Testis (tissue), 3 donors: ENCODE measurements around the gene PRICKLE4. TPM values are rescaled to one million over a fixed set of nuclear protein-coding genes. Genes with fewer than 3 reads are reported as not detected.

Experiments
- DNase-seq: peaks from one replicate; pipeline ENCODE4 v3.0.0-alpha.2; 2019
- H3K27ac ChIP-seq, 2 donors: fragments of 200-600 bp; sonication (generic); one replicate each; pipeline ENCODE4 v1.5.1; 2019
- H3K27me3 ChIP-seq: fragments of 200-600 bp; sonication (generic); one replicate; pipeline ENCODE4 v1.5.1; 2019
- H3K36me3 ChIP-seq: fragments of 200-600 bp; sonication (generic); one replicate; pipeline ENCODE4 v1.5.1; 2017; ENCODE audit warnings: low read depth; ENCODE audit errors: missing control alignments
- H3K4me1 ChIP-seq: fragments of 200-600 bp; sonication (generic); one replicate; pipeline ENCODE4 v1.5.1; 2019
- H3K4me3 ChIP-seq, 2 donors: fragments of 200-600 bp; sonication (generic); one replicate each; pipeline ENCODE4 v1.5.1; 2017 to 2019
- H3K9me3 ChIP-seq: fragments of 200-600 bp; sonication (generic); one replicate; pipeline ENCODE4 v1.5.1; 2017
- POLR2A ChIP-seq: fragments of 450-650 bp; IDR thresholded peaks from one replicate; pipeline ENCODE4 v1.6.1; 2017; ENCODE audit warnings: antibody characterized with exemption, mild to moderate bottlenecking, moderate library complexity
- WGBS, 2 donors: methylation state at CpG; one replicate each; pipeline ENCODE4 v1.1.5; 2018; 5-methylcytosine and 5-hydroxymethylcytosine counted together
- intact Hi-C: fragments of 100-400 bp; cut with DNase I; formaldehyde crosslinking; loops from one replicate; pipeline ENCODE4 v1.15.1; 2023; ENCODE audit warnings: low total_unique reads
- polyA plus RNA-seq: library from polyadenylated mRNA; stranded (reverse); fragments of 350-450 nt; fragmentation: Illumina TruSeq; extraction: RNeasy Lipid Tissue Mini Kit (QIAGEN cat#74804); gene quantifications from one replicate; pipeline ENCODE4 v1.2.3, GENCODE V29; 2014; ENCODE audit warnings: low read depth, low replicate concordance; ENCODE audit not compliant: insufficient read depth
- total RNA-seq, 2 donors: library from RNA; depleted of rRNA; stranded (reverse); fragments of >200 nt; gene quantifications; one replicate each; pipeline ENCODE4 v1.2.3, GENCODE V29; 2016
- TF ChIP-seq, protein P1 (sequence below), 3 experiments: fragments of 450-650 bp in 2 of 3; fragments of 200-600 bp in 1 of 3; sonication (generic) in 1 of 3; IDR thresholded peaks; one replicate each; pipeline ENCODE4 v1.5.1; 2016 to 2019; ENCODE audit warnings: antibody characterized with exemption in 3 of 3, mild to moderate bottlenecking in 2 of 3, moderate library complexity in 1 of 3

PRICKLE4 gene
- total and polyA plus RNA-seq, 3 donors from 2014 or later = 1.9 to 10.6 TPM; not detected in 1

DNA sequence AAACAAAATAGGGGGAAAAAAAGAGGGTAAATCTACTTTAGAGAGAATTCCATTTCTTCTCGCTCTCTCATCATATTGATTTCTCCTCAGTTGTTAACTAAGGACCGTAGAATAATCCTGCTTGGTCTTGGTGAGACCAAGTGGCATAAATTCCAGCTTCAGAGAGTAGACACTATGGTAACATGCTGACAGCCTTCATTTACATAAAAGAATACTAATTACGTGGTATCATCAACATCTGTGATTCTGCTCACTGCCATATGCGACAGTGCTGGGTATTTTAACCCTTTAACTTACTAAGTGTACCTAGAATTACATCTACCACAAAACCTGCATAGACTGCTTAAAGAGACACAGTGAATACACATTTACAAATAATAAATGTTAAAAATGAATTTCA, 34.0 kb downstream of the PRICKLE4 start:
- DNase-seq = no peak
- H3K27ac ChIP-seq = no peak overlapping the region
- H3K9me3 ChIP-seq = no peaks in the 10 kb centered on the region
- intact Hi-C loops = no loop called here
- H3K4me1 ChIP-seq = no peaks in the 10 kb centered on the region
- no peaks in the 10 kb centered on the region for H3K36me3 ChIP-seq
- WGBS, 2 donors = 82 to 83% methylated on average over 4 of the region's 4 CpGs
- H3K4me3 ChIP-seq = no peak overlapping the region
- H3K27me3 ChIP-seq = no peaks in the 10 kb centered on the region
- TF ChIP-seq POLR2A = no peak
- TF ChIP-seq, protein P1, sequence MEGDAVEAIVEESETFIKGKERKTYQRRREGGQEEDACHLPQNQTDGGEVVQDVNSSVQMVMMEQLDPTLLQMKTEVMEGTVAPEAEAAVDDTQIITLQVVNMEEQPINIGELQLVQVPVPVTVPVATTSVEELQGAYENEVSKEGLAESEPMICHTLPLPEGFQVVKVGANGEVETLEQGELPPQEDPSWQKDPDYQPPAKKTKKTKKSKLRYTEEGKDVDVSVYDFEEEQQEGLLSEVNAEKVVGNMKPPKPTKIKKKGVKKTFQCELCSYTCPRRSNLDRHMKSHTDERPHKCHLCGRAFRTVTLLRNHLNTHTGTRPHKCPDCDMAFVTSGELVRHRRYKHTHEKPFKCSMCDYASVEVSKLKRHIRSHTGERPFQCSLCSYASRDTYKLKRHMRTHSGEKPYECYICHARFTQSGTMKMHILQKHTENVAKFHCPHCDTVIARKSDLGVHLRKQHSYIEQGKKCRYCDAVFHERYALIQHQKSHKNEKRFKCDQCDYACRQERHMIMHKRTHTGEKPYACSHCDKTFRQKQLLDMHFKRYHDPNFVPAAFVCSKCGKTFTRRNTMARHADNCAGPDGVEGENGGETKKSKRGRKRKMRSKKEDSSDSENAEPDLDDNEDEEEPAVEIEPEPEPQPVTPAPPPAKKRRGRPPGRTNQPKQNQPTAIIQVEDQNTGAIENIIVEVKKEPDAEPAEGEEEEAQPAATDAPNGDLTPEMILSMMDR (IDR thresholded peaks at IDR 0.05) = no peak

DNA sequence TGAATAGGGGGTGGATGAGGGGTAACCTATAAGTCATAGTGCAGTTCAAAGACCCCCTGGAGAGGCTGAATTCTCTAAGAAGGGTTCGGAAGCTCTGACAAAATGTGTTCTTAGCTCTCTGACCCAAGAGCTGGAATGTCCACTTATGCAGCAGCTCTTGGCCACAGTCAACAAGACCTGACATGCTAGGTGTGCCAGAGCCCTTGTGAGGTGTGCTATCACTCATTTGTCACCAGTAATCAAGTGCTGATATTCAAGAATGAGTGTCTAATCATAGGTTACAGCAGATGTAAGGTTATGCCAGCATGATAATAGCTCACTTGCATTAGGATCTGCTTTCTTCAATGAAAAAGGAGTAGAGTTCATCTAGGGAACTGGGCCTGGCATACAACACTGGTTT, 35.0 kb downstream of the PRICKLE4 start:
- no peak overlapping the region for H3K27ac ChIP-seq
- H3K27me3 ChIP-seq = no peaks in the 10 kb centered on the region
- intact Hi-C loops = no loop called here
- H3K4me3 ChIP-seq = no peak overlapping the region
- no peaks in the 10 kb centered on the region for H3K36me3 ChIP-seq
- no peak for DNase-seq
- TF ChIP-seq, protein P1 (IDR thresholded peaks at IDR 0.05) = no peak
- no peak for TF ChIP-seq POLR2A
- no peaks in the 10 kb centered on the region for H3K9me3 ChIP-seq
- WGBS, 2 donors = 89 to 100% methylated on average over 1 of the region's 1 CpG
- no peaks in the 10 kb centered on the region for H3K4me1 ChIP-seq

DNA sequence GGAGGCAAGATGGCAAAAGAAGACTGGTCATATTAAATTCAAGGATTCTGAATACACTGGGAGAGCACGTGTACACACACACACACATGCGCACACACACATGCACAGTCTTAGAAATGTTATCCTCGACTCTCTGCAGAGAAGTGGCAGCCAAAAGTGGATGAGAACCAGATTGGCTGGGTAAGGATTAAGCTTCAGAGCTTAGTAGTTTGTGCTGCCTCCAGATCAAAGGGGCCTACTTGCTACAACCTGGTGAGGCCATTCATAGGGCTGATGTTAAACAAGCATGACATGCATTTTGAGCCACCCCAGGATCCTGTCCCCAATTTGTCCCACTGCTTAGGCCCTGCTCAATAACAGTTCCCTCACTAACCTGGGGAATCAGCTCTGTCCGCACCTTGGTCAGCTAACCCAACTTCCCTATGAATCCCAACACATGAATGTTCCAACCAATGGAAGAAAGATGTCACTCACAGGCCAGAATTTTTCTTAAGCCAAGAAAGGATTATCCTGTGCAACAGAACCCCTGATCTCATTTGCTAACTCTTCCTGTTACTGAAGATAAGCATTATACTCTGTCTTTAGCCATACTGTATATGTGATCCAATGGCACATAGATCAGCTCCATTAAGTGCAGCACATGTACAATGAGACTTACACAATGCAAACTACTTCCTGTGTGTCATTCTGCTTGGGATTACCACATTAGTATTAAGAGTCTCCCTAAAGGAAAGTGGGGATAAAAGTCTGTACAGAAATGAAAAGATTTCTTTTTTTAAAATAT, 37.9 kb downstream of the PRICKLE4 start:
- Histone ChIP-seq H3K27ac (no peak overlapping the region), H3K27me3 (no peaks in the 10 kb centered on the region), H3K9me3 (no peaks in the 10 kb centered on the region), H3K36me3 (no peaks in the 10 kb centered on the region), H3K4me3 (no peak overlapping the region), H3K4me1 (no peaks in the 10 kb centered on the region)
- no peak for DNase-seq
- intact Hi-C loops = no loop called here
- 82 to 84% methylated on average over 4 of the region's 4 CpGs for WGBS, 2 donors
- no peak for TF ChIP-seq POLR2A
- TF ChIP-seq, protein P1 (IDR thresholded peaks at IDR 0.05) = no peak

DNA sequence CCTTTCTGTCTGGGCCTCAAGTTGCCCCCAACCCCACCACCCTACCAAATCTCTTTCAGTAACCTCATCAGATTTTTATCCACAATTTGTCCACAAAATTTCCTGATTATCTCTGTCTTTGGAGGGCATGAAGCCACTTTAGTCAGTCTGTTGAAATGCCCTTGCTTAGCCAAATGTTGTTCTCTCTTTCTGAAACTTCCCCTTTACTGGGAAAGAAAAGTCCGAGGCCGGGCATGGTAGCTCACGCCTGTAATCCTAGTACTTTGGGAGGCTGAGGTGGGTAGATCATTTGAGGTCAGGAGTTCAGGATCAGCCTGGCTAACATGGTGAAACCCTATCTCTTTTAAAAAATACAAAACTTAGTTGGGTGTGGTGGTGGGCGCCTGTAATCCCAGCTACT, 40.7 kb downstream of the PRICKLE4 start:
- WGBS, 2 donors = 92 to 94% methylated on average over 4 of the region's 4 CpGs
- Histone ChIP-seq H3K4me3 (no peak overlapping the region), H3K4me1 (no peaks in the 10 kb centered on the region), H3K27me3 (no peaks in the 10 kb centered on the region), H3K27ac (no peak overlapping the region), H3K36me3 (no peaks in the 10 kb centered on the region), H3K9me3 (no peaks in the 10 kb centered on the region)
- TF ChIP-seq, protein P1 (IDR thresholded peaks at IDR 0.05) = no peak
- TF ChIP-seq POLR2A = no peak
- intact Hi-C loops = no loop called here
- DNase-seq = no peak

DNA sequence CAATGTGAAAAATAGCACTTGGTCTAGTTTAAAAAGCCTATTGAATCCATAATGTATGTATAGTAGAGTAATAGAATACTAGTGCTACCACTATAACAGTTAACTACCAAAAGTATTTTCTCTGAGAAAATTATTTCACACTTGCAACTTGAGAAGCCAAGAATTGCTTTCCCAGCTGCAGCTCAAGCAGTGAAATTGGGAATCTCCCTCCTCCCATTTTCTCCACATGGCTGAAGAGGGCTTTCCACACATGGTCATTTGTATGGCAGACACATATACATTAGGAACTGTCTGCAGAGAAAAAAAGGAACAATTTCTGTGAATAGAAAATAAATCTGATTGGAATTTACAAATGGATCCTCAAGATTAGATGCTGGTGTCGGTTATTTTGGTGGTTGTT, 41.4 kb downstream of the PRICKLE4 start:
- Histone ChIP-seq H3K4me3 (no peak overlapping the region), H3K27ac (no peak overlapping the region), H3K27me3 (no peaks in the 10 kb centered on the region), H3K9me3 (no peaks in the 10 kb centered on the region), H3K4me1 (no peaks in the 10 kb centered on the region), H3K36me3 (no peaks in the 10 kb centered on the region)
- no peak for DNase-seq
- 97 to 100% methylated on average over 1 of the region's 1 CpG for WGBS, 2 donors
- intact Hi-C loops = no loop called here
- TF ChIP-seq, protein P1 (IDR thresholded peaks at IDR 0.05) = no peak
- no peak for TF ChIP-seq POLR2A
